Measurements from ENCODE around the gene MTHFS.

Gene MTHFS

DNA sequence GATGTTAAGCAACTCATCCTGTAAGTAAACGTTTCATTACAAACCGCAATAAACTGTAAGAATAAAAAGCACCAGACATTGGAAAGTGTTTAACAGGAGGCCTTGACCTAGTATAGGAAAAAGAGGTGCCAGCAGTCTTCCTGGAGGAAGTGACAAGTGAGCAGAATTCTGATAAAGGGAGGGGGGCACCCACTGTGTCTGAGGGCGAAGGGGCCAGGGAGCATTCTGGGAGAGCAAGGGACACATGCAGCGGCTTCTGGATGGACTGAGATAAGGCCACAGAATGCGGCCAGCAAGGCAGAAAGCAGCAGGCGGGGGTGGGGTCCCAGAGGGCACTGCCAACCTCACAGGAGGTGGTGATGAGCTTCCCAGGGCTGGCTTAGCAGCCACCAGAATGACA is 80.2 kb downstream of the MTHFS start:
- no peak for DNase-seq (ENCODE audit: low spot score)

DNA sequence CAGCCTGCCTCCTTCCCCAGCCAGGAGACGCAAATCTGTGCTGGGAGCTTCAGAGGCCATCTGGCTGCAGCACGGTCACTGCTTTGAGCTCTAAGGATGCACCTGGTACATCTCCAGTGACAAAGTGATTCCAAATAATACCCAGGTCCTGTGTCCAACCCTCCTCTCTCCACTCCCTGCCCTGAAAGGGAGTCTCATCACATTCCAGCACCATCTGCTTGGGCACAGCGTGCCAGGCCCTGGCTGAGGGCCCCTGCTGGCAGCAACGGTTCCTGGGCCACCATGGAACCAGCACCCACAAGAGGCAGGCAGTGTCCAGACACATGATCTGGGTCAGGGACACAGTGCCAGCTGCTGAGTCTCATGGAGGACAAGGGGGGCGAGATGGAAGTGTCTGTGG is 81.3 kb downstream of the MTHFS start:
- no peak for DNase-seq (ENCODE audit: low spot score)

DNA sequence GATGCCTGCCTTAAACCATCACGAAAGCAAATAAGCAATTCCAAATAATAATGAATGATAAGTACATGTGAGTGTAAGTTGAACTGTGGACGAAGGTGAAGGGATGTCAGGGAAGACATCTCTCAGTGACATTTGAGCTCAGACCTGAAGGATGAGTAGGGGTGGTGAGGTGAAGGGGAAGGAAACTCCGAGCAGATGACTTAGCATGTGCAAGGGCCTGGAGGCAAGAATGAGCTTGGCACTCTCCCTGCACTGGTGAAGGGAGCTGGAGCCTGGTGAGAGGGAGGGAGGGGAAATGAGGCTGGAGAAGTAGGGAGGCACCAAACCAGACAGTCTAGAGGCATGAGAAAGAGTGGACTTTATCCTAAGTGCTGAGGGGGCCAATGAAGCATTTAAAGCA is 84.3 kb downstream of the MTHFS start:
- DNase-seq (ENCODE audit: low spot score): no peak

DNA sequence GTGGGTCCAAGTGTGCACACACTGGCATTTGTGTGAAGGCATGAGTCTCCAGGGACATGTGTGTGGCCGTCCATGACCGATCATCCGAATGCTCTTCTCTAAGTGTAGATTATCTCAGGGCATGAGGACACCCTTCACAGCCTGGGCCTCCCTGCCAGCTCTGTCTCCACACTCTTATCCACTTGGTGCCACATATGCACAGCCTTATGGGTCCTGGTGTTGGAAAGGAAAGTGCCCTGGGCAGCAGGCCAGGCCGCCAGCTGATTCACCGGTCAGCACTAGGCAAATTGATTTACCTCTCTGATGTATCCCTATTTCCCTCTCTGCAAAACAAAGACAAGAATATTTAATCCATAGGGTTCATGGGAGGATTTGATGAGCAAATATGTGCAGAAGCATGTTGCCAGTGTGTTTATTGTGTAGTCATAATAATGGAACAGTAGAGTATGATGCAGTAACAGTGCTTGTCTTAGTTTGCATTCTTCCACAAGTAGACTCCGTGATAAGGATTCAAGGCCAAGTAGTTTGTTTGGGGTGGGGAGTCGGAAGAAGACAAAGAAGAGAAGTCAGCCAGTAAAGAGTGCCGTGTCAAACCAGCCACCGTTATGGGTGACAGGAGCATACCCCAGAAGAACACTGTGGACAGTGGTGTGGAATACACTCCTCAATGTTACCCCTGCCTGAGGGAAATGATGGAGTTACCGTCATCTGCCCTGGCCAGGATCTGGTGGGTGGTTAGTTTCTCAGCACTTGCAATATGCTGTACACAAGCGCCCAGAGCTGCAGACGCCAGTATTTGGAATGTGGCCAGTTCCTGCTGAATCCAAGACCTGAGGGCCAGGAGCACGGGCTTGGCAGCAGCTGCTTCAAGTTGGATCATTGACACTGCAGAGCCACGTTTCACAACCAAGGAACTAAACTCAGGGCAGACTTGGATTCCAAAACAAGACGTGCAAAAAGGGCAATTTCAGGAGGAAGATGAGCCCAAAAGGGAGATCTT is 85.1 kb downstream of the MTHFS start:
- DNase-seq (ENCODE audit: low spot score): no peak

DNA sequence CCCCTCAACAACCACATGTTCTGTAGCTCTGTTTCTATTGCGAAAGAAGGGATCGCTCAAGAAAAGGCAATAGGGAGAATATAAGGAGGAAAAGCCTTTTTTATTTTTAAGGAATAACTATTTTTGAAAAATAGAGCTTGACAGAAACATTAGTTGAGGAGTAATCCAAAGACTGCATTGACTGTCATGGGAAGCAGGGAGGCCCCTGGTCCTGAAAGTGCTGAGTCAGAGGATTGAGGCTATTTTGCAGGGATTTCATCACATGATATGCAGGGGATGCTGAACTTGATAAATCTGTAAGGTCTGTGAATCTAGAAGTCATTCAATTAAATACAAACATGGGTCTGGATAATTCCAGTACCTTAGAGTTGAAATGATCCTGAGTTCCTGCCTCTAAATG is 92.0 kb downstream of the MTHFS start:
- DNase-seq (ENCODE audit: low spot score): no peak

DNA sequence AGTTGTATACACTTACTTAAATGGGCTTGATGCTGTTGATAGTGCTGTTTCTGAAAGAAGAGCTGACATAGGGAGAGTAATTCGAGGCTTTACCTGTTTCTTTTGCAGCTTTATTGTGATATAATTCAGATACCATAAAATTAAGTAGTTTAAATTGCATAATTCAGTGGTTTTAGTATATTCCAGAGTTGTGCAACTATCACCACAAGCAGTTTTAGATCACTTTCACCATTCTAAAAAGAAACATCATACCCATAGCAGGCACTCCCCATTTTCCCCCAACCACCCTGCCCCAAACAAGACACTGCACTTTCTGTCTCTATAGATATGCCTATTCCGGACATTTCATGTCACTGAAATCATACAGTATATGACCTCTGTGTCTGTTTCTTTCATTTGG is 98.5 kb downstream of the MTHFS start:
- no peak for DNase-seq (ENCODE audit: low spot score)

All from LoVo (cell line).